ENCODE results near the gene SNCAIP. TPM values are rescaled to one million over a fixed set of nuclear protein-coding genes. Genes with fewer than 3 reads are reported as not detected.

SNCAIP gene
- total RNA-seq, 3 donors from 2014 or later: 1.2 to 4.7 (median 2.7) TPM

- ATAC-seq (no peak), DNase-seq (no peak)
- intact Hi-C loops (cut with DNase I, micrococcal nuclease): no loop called here
- Histone ChIP-seq H3K4me3 (no peak overlapping the region), H3K4me1 (ENCODE audit: low read depth) (no peaks in the 10 kb centered on the region), H3K9me3 (no peaks in the 10 kb centered on the region), H3K36me3 (ENCODE audit: low read depth) (no peaks in the 10 kb centered on the region)
- TF ChIP-seq CTCF (IDR thresholded peaks at IDR 0.05): no peak
Observed at GRCh38 chr5:122404018-122404417, 92.0 kb downstream of the SNCAIP start.

- intact Hi-C loops (cut with DNase I, micrococcal nuclease): no loop called here
- H3K36me3 ChIP-seq (ENCODE audit: low read depth): no peaks in the 10 kb centered on the region
Observed at GRCh38 chr5:122404653-122405362, 92.8 kb downstream of the SNCAIP start.

GRCh38 chr5:122405751-122406150 lies 93.7 kb downstream of the SNCAIP start:
- no peak overlapping the region for H3K4me3 ChIP-seq
- TF ChIP-seq CTCF (IDR thresholded peaks at IDR 0.05): no peak
- no peaks in the 10 kb centered on the region for H3K9me3 ChIP-seq
- no peak for ATAC-seq
- intact Hi-C loops (cut with DNase I, micrococcal nuclease): no loop called here
- no peaks in the 10 kb centered on the region for H3K4me1 ChIP-seq (ENCODE audit: low read depth)
- no peaks in the 10 kb centered on the region for H3K36me3 ChIP-seq (ENCODE audit: low read depth)
- no peak for DNase-seq

More at GRCh38 chr5:122404653-122405362, 92.8 kb downstream of the SNCAIP start:
- DNase-seq (no peak), ATAC-seq (no peak)
- no peak for TF ChIP-seq CTCF (IDR thresholded peaks at IDR 0.05)
- no peaks in the 10 kb centered on the region for H3K4me1 ChIP-seq (ENCODE audit: low read depth)
- H3K9me3 ChIP-seq: no peaks in the 10 kb centered on the region
- H3K4me3 ChIP-seq: no peak overlapping the region

GRCh38 chr5:122406181-122406580 lies 94.1 kb downstream of the SNCAIP start:
- ATAC-seq (no peak), DNase-seq (no peak)
- H3K36me3 ChIP-seq (ENCODE audit: low read depth): no peaks in the 10 kb centered on the region
- no peak for TF ChIP-seq CTCF (IDR thresholded peaks at IDR 0.05)
- no peak overlapping the region for H3K4me3 ChIP-seq
- H3K9me3 ChIP-seq: no peaks in the 10 kb centered on the region
- intact Hi-C loops (cut with DNase I, micrococcal nuclease): no loop called here
- H3K4me1 ChIP-seq (ENCODE audit: low read depth): no peaks in the 10 kb centered on the region

GRCh38 chr5:122408592-122409224 lies 96.7 kb downstream of the SNCAIP start:
- H3K4me1 ChIP-seq (ENCODE audit: low read depth): no peaks in the 10 kb centered on the region
- H3K36me3 ChIP-seq (ENCODE audit: low read depth): no peaks in the 10 kb centered on the region
- DNase-seq (no peak), ATAC-seq (no peak)
- H3K4me3 ChIP-seq: no peak overlapping the region
- no peak for TF ChIP-seq CTCF (IDR thresholded peaks at IDR 0.05)
- H3K9me3 ChIP-seq: no peaks in the 10 kb centered on the region
- intact Hi-C loops (cut with DNase I, micrococcal nuclease): no loop called here

Data from mucosa of descending colon (tissue), 3 donors.